GM12891 (cell line): ENCODE measurements around the gene NGEF.
"Not testable (repeated sequence)": the region's sequence is repeated elsewhere in the genome, so short reads cannot be mapped to it uniquely, and the experiment has no call there.

Experiments
- POLR2A ChIP-seq: IDR thresholded peaks from 2 replicates; pipeline ENCODE4 v1.6.1; 2011; ENCODE audit warnings: low read depth, low read length, control low read depth
- POLR2AphosphoS5 ChIP-seq: IDR thresholded peaks from 2 replicates; pipeline ENCODE4 v1.6.1; 2011; ENCODE audit warnings: low read depth, low read length, control low read depth
- POU2F2 ChIP-seq: IDR thresholded peaks from 2 replicates; pipeline ENCODE4 v1.6.1; 2011; ENCODE audit warnings: low read depth, mild to moderate bottlenecking, control low read depth, low read length, moderate library complexity
- SPI1 ChIP-seq: IDR thresholded peaks from 2 replicates; pipeline ENCODE4 v1.6.1; 2011; ENCODE audit warnings: low read depth, low read length, control low read depth
- TAF1 ChIP-seq: IDR thresholded peaks from 2 replicates; pipeline ENCODE4 v1.6.1; 2011; ENCODE audit warnings: low read depth, low read length, control low read depth

DNA sequence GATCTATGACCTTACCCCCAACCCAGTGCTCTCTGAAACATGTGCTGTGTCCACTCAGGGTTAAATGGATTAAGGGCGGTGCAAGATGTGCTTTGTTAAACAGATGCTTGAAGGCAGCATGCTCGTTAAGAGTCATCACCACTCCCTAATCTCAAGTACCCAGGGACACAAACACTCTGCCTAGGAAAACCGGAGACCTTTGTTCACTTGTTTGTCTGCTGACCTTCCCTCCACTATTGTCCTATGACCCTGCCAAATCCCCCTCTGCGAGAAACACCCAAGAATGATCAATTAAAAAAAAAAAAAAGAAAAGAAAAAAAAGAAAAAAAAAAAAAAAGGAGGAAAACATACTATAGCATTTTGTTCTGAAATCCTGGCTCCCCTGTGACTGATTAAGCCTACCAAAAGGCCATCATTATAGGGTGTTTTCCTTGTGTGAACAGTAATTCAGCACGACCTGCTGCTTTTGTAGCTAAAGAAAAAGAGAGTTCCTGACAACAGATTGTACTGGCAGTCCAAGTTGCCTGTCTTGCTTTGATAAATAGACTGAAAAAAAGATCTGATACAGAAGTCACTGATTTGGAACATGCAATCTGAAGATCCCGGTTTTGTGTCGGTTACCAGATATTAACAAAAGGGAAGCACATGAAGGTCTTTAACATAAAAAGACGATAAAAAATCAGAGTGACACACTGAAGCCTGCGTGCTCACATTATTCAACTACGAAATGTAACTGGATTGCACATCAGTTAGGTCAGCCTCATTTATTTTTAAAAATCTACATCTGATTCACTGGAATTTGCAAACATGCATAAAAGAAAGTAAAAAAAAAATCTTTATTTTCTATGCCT is 106.0 kb downstream of the NGEF start:
- not testable (repeated sequence) for TF ChIP-seq POU2F2, TAF1, POLR2AphosphoS5, POLR2A, SPI1
